Gastroesophageal sphincter (tissue), 3 donors: ENCODE measurements around the gene GTF2F2.

Experiments used
- CTCF ChIP-seq, 4 experiments: fragments of 200-600 bp in 2 of 4; fragments of 450-650 bp in 2 of 4; sonication (generic) in 1 of 4; IDR thresholded peaks; one replicate each; pipeline ENCODE4 v1.5.1; 2017 to 2019; ENCODE audit warnings: antibody characterized with exemption in 4 of 4, mild to moderate bottlenecking in 2 of 4, moderate library complexity in 2 of 4
- POLR2AphosphoS5 ChIP-seq: sonication (generic); formaldehyde crosslinking; IDR thresholded peaks from one replicate; pipeline ENCODE4 v1.6.1; 2017; ENCODE audit warnings: antibody characterized with exemption

- no peak for TF ChIP-seq CTCF (IDR thresholded peaks at IDR 0.05)
- no peak for TF ChIP-seq POLR2AphosphoS5
These were observed 157.9 kb downstream of the GTF2F2 start for GRCh38 chr13:45278096-45278645.
